ENCODE measurements around the gene ABLIM3. TPM values are rescaled to one million over a fixed set of nuclear protein-coding genes. Genes with fewer than 3 reads are reported as not detected.

ABLIM3 gene
- 19.1 and 25.1 TPM in 2 replicates for total RNA-seq (2014; rRNA removed; shearing (Covaris generic))

DNA sequence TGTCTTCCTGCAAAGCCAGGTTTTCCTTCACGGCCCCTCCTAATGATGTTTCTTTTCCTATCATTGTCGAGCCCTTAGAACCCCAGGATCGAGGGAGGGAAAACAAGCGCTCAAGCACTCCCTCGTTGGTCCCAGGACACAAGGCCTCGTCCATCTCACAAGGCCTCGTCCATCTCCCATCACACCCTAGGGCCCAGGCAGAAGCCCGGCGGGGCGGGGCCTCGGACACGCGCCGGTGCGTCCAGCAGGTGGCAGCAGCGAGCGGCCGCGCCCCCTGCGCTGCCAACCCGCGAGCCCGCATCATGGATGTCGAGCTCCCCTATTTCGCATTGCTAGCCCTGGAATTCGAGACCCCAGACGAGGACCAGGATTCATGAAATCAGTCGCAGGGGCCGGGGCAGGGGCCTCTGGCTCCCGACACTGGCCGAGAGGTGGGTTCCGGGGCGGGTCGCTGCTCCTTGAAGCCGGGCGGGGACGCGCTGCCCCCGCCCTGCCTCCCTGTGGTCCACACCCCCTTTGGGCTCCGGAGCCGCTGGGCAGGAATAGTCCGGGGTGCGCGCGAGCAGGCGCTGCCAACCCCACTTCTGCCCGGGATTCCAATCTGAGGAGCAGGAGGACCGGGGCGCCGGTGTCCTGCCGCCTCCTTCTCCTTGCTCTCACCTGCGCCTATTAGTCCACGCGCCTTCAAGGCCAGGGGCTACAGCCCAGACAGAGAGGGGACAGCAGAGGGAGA is at the start of gene ABLIM3:
ABLIM3 (plus strand) TSS at position 270 of the 733 bp plus-strand sequence. CDS start 603 bp downstream, outside the sequence.
- DNase-seq (ENCODE audit: low read depth) = peak; percentile 66

DNA sequence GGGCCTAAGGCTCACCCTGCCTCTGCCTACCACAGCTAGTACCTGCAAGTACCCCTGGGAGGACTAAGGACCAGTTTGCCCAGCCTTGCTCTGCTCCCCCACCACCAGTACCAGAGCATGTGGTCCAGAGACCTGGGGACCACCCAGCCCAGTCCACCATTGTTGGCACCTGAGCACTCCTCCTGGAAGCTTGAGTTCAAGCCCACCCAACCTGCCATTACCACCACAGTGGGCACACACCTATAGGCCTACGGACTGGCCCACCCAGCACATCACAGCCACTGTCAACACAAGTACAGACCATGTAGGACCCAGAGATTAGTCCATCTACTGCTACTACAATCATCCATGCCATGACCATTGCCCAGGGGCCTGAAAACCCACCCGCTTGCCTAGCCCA is 47.7 kb upstream of the ABLIM3 start:
- DNase-seq (ENCODE audit: low read depth) = no peak

DNA sequence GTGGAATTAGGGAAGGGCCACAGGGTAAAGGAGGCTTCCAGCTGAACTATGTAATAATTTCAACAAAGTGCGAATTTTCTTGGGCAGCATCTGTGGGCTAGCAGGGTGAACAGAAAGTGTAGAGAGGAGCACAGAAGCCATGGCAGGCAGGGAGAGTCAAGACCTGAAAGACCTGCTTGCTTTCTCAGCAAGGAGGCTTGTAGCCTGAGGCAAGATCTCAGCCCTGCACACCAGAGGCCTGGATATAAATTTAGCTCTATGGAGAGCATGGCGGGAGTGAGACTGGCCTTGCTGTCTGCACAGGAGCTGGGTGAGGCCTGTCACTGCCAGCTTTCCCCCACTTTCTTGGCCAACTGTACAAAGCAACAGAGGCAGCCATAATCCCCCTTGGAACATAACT is 46.3 kb upstream of the ABLIM3 start:
- peak; percentile 5 for DNase-seq (ENCODE audit: low read depth)

DNA sequence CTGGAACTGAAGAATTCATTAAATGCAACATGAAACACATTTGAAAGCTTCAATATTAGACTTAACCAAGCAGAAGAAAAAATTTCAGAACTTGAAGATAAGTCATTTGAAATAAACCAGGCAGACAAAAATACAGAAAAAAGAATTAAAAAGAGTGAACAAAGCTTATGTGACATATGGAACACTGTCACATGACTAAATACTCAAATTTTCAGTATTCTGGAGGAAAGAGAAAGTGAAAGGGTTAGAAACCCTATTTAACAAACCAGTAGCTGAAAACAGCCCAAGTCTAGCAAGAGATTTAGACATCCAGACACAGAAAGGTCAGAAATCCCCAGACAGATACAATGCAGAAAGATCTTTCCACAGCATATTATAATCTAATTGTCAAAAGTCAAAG is 41.4 kb upstream of the ABLIM3 start:
- DNase-seq (ENCODE audit: low read depth) = no peak

DNA sequence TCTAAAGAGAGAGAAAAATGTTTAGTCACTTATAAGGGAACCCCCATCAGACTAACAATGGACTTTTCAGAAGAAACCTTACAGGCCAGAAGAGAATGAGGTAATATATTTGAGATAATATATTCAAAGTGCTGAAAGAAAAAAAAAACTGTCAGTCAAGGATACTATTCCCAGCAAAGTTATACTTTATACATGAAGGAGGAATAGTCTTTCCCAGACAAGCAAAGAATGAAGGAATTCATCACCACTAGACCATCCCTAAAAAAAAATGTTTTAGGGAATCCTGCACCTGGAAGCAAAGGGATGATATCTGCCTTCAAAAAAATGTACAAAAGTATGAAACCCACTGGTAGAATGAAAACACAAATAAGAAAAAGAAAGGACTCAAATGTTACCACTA is 41.0 kb upstream of the ABLIM3 start:
- DNase-seq (ENCODE audit: low read depth) = no peak

DNA sequence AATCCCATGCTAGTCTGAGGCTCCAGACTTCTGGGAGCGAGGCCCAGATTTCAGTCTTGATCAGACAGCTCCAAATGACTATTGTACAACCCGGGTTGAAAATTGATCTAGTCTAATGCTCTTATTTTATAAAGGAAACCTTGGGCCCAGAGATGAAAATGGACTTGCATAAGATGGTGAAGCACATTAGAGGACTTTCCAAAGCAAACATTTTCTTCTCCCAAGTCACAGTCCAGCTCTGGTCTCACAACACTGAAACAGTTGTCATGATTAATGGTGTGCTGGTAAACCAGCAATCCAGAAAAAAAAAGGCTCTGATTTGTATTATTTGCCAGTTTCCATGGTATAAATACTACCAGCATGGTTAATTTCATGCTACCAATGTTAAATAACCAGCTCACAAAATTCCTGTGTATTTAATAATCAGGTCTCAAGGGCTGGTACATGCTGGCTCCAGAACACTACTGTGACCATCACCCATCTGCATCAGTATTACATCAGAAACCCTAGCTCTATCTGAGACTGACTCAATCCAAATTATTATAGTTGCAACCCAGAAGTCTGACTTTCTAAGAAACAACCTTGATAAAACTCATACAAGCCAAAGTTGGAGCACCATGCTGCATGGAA is 32.5 kb upstream of the ABLIM3 start:
- no peak for DNase-seq (ENCODE audit: low read depth)

DNA sequence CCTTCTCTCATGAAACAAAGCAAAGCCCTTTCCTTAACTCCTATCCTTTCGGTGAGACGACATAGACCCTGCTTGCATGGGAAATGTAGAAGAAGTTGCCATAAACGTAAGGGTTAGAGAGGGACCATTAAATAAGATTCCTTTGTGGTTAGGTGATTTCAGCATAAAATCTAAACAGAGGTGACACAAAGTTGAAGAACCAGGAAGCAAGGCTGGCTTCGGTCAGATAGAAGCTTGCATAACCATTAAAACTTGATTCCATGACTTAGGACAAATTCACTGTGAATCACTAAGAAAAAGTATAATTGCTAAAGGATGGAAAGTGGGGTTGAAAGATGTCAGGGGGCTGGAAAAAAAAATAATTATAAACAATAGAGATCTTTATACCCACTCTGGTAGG is 30.9 kb upstream of the ABLIM3 start:
- DNase-seq (ENCODE audit: low read depth) = no peak

DNA sequence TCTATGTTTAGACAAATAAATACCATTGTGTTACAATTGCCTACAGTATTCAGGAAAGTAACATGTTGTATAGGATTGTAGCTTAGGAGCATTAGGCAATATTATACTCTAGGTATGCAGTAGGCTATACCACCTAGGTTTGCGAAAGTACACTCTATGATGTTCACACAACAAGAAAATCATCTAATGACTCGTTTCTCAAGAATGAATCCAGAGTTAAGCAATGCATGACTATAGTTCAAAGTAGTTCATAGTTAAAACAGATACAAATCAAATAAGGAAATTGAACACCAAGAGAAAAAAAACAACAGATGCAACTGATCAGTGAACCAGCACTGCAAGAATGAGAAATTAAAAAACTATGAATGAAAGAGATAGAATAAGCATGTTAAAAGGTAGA is 27.6 kb upstream of the ABLIM3 start:
- DNase-seq (ENCODE audit: low read depth) = no peak

DNA sequence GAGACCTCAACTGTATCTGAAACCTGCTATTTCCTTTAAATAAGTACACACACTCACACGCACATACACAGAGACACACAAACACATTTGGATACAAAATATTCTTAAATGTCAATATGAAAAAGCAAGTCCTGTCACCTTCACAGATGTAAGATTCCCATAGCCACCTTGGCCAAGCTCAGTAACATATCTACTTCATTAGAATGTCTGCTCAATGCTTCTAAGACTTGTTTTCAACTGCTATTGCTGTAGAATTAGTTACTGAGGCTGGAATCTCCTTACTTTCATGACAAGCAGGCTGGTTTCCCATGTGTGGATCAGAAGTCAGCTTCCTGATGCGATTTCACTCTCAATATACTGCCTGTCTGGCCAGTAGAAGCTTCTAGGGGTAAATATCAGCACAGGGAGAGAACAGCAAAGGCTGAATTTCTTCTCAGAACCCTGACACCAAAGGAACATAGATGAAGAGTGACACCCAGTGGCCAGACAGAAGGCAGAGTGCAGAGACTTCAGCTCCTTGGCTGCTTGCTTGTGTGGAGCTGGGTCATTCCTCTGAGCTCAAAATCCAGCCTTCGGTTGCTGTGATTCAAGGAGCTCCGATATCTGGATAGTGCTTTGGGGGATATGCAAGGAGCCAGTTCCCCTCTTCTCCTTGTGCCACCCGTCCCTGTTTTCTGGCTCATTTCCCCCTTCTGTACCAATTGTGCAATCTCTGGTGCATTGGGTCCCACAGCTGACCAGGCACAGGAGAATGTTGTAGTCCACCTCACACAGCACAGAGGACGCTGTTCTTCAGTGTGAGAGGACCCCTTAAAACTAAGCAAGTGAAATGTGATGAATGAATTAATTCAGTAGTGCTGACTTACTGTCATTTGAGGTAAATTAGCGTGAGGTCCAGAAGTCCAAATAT is 26.6 kb upstream of the ABLIM3 start:
- peak; percentile 79 for DNase-seq (ENCODE audit: low read depth)

DNA sequence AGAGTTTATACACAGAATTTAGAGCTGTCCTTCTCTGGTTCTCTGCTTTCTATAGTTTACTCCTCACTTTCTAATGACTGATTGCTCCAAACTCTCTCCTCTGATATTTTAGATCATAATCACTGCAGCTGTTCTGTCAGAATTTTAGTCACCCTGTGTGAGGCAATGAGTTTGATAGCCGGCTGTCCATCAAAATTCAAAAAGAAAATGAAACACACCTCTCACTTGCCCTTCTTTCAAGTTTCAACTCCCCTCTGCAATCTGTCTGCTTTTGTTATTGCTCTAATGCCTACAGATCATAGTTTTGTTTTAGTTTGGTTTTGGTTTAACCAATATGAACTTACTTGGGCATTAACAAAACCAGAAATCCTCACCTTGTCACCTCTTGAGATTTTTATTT is 23.3 kb upstream of the ABLIM3 start:
- DNase-seq (ENCODE audit: low read depth) = no peak

DNA sequence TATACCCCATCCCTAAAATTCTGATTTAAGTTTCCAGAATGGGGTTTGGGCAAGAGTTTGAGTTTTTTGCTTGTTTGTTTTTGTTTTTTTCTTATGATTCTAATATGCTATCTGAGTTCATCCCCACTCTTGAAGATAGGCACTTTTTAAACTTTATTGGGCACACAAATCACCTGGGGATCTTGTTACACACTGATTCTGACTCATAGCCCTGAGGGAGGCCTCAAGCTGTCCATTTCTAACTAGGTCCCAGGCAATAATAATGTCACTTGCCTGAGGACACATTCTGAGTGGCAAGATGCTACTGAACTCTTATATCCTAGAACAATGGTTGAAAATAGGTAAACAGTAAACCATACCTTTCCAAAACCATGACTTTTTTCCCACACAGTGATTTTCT is 22.8 kb upstream of the ABLIM3 start:
- peak; percentile 28 for DNase-seq (ENCODE audit: low read depth)

DNA sequence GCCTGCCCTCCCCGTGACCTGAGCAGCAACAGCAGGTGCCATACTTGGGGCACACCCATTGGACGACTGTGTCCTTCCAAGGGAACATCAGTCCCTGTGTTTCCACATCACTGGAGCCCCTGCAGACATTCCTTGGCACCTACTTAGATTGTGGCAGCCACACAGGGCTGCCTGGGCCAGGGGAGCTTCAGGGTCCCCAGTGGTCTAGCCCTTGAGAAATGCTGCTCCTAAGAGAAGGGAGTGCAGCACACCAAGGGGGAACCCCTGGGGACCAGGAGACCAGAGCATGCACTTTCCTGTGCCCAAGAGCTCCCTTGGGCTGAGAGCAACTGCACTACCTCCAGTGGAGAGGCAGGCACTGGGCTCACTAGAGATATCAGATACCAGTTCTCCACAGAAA is 20.1 kb upstream of the ABLIM3 start:
- DNase-seq (ENCODE audit: low read depth) = no peak

DNA sequence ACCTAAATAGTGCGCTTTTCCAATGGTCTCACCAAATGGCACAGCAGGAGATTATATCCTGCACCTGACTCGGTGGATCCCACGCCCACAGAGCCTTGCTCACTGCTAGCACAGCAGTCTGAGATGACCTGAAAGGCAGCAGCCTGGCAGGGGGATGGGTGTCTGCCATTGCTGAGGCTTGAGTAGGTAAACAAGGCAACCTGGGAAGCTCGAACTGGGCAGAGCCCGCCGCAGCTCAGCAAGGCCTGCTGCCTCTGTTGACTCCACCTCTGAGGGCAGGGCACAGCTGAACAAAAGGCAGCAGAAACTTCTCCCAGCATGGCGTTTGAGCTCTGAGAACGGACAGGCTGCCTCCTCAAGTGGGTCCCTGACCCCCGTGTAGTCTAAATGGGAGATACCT is 18.1 kb upstream of the ABLIM3 start:
- no peak for DNase-seq (ENCODE audit: low read depth)

DNA sequence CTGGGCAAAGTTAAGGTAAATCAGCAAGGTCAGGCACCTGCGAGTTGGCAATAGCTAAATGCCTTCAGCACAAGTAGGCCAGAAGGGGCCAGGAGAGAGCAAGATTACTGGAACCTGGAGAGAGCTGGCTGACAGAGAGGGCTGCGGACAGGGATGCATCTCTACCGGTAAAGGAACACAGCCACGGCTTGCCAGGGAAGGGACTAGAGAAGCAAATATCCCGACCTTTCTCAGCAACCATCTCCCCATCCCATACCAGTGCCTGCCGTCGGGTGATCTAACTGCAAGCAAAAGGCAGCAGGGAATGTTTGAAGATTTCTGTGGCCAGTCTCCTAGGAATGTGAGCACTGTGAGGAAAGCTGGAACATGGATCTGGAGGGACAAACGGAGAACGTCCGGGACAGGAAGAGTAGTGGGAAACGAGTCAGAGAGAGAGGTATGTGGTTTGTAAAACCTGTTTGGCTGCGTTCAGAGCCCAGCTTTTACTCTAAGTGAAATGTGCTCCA is 15.9 kb upstream of the ABLIM3 start:
- DNase-seq (ENCODE audit: low read depth) = no peak

DNA sequence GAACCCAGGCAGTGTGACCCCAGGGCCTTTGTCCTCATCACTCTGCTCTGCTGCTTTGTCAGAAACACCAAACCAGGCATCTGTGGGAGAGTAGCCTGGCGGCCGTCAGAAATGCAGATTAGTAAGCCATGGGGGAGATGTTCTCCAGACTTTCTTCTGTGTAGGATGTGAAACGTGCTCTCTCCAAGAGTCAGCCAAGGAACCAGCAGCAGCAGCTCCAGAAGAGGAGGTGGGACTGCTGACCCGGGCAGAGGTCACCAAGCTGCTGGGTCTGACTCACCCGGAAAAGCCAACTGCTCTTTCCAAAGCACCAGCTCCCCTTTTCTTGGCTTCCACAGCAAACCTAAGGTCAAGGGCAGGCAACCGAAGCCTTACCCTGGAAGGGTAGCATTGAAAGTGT is 14.4 kb upstream of the ABLIM3 start:
- DNase-seq (ENCODE audit: low read depth) = no peak

DNA sequence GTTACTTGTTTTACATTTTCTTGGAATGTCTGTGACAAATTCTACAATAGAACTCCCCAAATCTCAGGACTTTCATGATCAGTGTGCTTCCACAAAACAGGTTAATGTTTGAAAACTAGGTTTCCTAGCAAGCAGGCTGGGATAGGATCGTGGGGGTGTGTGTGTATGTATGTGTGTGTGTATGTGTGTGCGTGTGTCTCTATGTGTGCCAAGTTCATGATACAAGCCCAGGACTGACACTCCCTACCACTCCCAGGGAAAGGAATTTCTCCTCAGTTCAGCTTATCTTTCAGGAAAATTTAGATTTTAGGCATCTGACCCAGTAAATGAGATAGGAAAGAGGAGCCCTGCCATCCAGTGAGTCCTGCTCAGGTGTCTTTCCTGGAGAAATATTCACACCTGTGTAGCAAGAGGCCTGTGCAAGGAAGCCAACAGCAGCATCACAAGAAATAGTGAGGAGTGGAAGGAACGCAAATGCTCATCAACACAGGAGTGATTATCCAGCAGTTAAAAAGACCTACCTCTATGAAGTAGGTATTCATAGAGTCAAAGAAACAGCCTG is 13.8 kb upstream of the ABLIM3 start:
- DNase-seq (ENCODE audit: low read depth) = no peak

DNA sequence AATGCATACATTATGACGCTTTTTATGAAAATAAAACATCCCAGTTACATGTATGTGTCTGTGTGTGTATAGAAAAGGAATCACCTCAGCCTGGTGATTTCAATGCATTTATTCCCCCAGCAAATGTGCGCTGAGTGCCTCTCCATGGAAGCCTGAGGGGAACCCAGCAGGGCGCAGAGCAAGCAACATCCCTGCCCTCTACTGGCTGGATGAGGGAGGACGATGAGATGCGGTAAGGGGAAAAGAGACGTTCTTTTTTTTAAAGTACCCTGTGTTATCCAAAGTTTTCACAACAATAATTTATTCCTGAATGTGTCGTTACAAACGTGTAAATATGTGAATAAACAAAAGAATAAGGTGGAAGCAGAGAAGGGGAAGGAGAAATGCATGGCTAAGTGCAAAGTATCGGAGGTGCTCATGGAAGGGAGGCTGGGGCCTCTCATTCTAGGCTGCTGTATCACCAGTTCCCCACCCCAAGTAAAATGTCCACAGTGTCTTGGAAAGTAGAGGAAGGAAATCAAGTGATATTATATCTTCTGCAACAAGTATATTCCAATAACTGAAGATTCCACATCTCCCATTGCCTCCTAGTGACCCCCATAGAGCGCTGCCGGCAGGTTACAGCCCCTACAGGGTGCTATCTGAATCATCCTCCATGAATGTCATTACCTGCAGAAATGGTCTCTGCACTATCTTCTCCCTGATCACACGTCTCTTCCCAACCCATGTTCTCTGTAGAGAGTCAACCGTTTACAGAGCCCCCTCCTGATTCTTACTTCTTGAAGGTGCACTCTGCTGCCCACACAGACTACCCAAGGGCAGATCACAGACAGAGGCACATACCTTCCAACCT is 13.0 kb upstream of the ABLIM3 start:
- peak; percentile 49 for DNase-seq (ENCODE audit: low read depth)

DNA sequence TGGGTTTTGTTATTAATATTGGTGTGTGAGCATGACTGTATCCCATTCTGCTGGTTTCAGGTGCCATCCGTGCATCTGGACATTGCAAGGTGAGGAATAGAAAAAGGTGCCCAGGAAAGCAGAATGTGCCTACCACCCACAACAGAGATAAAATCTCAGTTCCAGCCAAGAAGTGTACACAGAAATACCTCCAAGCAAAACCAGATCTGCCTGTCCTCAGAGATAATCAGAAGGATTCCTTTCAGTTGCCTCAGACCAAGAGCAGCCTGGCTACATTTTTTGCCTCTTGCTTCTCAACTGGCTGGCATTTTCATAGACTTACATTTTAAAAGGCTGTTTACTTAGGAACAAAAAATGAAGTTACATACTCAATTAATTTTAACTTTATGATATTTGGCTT is 12.1 kb upstream of the ABLIM3 start:
- no peak for DNase-seq (ENCODE audit: low read depth)

DNA sequence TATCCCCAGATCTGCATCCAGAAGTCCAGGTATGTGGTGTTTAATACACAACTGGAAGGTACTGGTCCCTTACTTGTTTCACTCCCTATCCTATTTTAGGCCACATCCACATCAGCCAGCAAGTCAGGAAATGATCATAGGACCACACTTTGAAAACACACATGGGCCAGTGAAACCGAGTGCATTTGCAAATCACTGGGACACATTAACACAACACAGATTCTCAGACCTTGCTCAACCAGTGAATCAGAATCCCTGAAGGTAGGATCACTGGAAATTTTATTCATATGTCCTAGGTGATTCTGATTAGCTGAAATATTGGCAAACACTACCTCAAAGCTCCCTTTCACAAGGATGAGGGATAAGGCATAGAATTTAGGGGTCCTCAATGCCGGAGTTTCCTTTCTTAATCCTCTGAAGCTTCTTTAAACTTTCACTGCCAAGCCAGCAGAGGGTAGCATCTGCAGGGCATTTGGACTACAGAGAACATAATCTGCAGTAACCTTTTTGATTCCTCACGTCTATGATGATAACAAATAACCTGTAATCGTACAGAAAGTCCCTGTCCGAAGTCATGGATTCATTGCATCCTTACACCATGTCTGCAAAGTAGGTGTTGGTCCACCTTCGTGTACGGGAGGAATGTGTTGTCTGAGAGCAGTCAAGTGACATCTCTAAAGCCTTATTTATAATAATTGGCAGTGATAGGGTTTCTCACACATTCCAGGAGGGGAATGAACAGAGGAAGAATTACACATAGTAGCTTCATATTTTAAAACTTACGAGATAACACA is 11.0 kb upstream of the ABLIM3 start:
- DNase-seq (ENCODE audit: low read depth) = peak; percentile 47

DNA sequence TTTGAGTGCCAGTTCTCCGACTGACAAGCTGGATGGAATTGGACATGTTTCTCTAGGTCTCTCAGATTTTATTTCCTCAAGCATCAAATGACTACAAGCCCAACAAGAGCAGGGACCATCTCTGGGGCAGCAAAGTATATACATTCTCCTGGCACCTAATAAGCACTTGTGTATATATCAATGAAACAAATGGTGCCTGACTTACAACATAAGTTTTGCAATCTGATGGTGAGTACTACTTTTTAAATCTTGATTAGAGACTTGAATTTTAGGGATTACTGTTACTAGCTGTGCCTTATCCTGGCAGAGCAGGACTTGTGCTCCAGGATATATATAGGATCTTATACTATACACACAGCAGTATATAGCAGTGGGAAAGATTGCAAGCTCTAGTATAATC is 8.8 kb upstream of the ABLIM3 start:
- DNase-seq (ENCODE audit: low read depth) = no peak

All from RPMI7951 (cell line).